Measurements from ENCODE around the gene LTB.

DNA sequence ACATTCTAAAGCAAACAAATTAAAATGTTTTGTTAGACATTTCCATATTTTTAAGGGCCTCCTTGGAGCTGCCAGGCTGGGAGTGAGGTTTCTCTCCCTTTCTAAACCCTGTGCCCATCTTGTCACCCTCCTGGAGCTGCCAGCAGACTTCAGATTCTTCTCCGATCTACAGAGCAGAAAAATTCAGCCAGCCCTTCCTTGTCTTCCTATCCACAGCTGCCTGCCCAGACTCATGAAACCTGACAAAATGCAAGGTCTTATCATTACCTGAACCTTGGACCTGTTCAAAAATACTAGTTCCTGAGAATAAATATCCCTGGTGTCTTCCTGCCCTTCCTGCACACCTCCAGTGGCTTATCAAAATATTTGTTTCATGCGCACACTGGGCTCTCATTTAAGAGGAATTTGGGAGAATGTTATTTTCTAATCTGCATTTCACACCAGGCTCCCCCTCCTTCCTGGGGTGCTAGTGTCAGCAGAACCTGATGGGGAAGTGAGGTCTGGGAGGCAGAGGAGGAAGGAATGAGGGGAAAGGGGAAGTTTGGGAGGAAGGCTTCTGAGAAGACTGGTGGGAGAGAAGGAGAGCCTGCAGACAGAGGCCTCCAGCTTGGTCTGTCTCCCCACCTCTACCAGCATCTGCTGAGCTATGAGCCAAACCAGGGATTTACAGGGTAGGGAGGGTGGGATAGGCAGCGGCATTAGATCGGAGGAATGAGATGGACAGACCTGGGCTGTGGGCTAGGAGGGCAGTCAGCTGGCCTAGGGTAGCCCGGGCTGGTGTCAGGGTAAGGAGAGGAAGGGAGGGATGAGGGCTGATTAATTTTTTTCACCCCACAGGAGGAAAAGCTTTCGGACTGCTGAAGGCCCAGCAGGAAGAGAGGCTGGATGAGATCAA is 32.7 kb upstream of the LTB start, which contains the start of gene AIF1:
- TF ChIP-seq POLR2AphosphoS5 (IDR thresholded peaks at IDR 0.05; ENCODE audit: low read depth, low read length) (no peak), MXI1 (IDR thresholded peaks at IDR 0.05; ENCODE audit: low read depth, low read length) (no peak), ELF1 (IDR thresholded peaks at IDR 0.05) (no peak), NFIC (IDR thresholded peaks at IDR 0.05; ENCODE audit: borderline replicate concordance) (no peak), FOSL2 (IDR thresholded peaks at IDR 0.05; ENCODE audit: borderline replicate concordance, low read depth) (no peak), TAF1 (IDR thresholded peaks at IDR 0.05; ENCODE audit: borderline replicate concordance, low read depth, low read length) (no peak), CHD2 (IDR thresholded peaks at IDR 0.05; ENCODE audit: low read length, partially characterized antibody) (no peak), YY1 (IDR thresholded peaks at IDR 0.05; ENCODE audit: low read depth) (no peak), RAD21 (IDR thresholded peaks at IDR 0.05; ENCODE audit: low read length) (no peak)
- TF ChIP-seq, protein P1, sequence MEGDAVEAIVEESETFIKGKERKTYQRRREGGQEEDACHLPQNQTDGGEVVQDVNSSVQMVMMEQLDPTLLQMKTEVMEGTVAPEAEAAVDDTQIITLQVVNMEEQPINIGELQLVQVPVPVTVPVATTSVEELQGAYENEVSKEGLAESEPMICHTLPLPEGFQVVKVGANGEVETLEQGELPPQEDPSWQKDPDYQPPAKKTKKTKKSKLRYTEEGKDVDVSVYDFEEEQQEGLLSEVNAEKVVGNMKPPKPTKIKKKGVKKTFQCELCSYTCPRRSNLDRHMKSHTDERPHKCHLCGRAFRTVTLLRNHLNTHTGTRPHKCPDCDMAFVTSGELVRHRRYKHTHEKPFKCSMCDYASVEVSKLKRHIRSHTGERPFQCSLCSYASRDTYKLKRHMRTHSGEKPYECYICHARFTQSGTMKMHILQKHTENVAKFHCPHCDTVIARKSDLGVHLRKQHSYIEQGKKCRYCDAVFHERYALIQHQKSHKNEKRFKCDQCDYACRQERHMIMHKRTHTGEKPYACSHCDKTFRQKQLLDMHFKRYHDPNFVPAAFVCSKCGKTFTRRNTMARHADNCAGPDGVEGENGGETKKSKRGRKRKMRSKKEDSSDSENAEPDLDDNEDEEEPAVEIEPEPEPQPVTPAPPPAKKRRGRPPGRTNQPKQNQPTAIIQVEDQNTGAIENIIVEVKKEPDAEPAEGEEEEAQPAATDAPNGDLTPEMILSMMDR (IDR thresholded peaks at IDR 0.05): no peak
- TF ChIP-seq, protein P2, sequence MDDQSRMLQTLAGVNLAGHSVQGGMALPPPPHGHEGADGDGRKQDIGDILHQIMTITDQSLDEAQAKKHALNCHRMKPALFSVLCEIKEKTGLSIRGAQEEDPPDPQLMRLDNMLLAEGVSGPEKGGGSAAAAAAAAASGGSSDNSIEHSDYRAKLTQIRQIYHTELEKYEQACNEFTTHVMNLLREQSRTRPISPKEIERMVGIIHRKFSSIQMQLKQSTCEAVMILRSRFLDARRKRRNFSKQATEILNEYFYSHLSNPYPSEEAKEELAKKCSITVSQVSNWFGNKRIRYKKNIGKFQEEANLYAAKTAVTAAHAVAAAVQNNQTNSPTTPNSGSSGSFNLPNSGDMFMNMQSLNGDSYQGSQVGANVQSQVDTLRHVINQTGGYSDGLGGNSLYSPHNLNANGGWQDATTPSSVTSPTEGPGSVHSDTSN (IDR thresholded peaks at IDR 0.05): no peak
